Upper lobe of left lung (tissue), 4 donors: Measurements from ENCODE around the gene CAPN5.
"Not testable (repeated sequence)": the region's sequence is repeated elsewhere in the genome, so short reads cannot be mapped to it uniquely, and the experiment has no call there.

Experiments
- CTCF ChIP-seq, 6 experiments: fragments of 450-650 bp in 4 of 6; fragments of 200-600 bp in 2 of 6; sonication (generic) in 2 of 6; IDR thresholded peaks; one replicate each; pipeline ENCODE4 v1.5.1; 2016 to 2019; ENCODE audit warnings: antibody characterized with exemption in 6 of 6
- POLR2A ChIP-seq, 4 donors: fragments of 450-650 bp; IDR thresholded peaks; one replicate each; pipeline ENCODE4 v1.5.1; 2016 to 2017; ENCODE audit warnings: antibody characterized with exemption in 4 of 4, mild to moderate bottlenecking in 2 of 4

- TF ChIP-seq CTCF, POLR2A (IDR thresholded peaks at IDR 0.05): not testable (repeated sequence)
Measured at GRCh38 chr11:77097180-77097579, 30.4 kb downstream of the CAPN5 start.
